Measurements from ENCODE around the gene GARNL3.
A peak's percentile ranks its signal among the peaks of the same experiment; 100 is the strongest.

GARNL3 gene

GRCh38 chr9:127221695-127222094 is 42.9 kb upstream of the GARNL3 start:
- no peak for FAIRE-seq
- no peak for TF ChIP-seq CTCF (IDR thresholded peaks at IDR 0.05; ENCODE audit: insufficient read depth, missing control alignments)
- no peak for DNase-seq (ENCODE audit: insufficient read length, low spot score)

GRCh38 chr9:127222388-127223095 is 42.0 kb upstream of the GARNL3 start:
- no peak for TF ChIP-seq CTCF (IDR thresholded peaks at IDR 0.05; ENCODE audit: insufficient read depth, missing control alignments)
- no peak for FAIRE-seq

GRCh38 chr9:127223266-127223665 is 41.3 kb upstream of the GARNL3 start:
- DNase-seq (ENCODE audit: insufficient read length, low spot score) (no peak), FAIRE-seq (no peak)
- TF ChIP-seq CTCF (IDR thresholded peaks at IDR 0.05; ENCODE audit: insufficient read depth, missing control alignments) = no peak

More at GRCh38 chr9:127222388-127223095, 42.0 kb upstream of the GARNL3 start:
- DNase-seq (ENCODE audit: insufficient read length, low spot score) = no peak

GRCh38 chr9:127223810-127224177 is 40.8 kb upstream of the GARNL3 start:
- no peak for TF ChIP-seq CTCF (IDR thresholded peaks at IDR 0.05; ENCODE audit: insufficient read depth, missing control alignments)
- DNase-seq (ENCODE audit: insufficient read length, low spot score) (no peak), FAIRE-seq (no peak)

- DNase-seq (ENCODE audit: insufficient read length, low spot score) = peak; percentile 83
- no peak for FAIRE-seq
- no peak for TF ChIP-seq CTCF (IDR thresholded peaks at IDR 0.05; ENCODE audit: insufficient read depth, missing control alignments)
Measured at GRCh38 chr9:127224178-127224882, 40.2 kb upstream of the GARNL3 start.

- no peak for FAIRE-seq
- peak; percentile 87 for DNase-seq (ENCODE audit: insufficient read length, low spot score)
- TF ChIP-seq CTCF (IDR thresholded peaks at IDR 0.05; ENCODE audit: insufficient read depth, missing control alignments) = peak; percentile 20
Measured at GRCh38 chr9:127224883-127225739, 39.5 kb upstream of the GARNL3 start.
